Right hindlimb (tissue), 1 donor: ENCODE data around the gene KCNH5.

Experiments
- DNase-seq: peaks from one replicate; pipeline ENCODE4 v3.0.0-alpha.2; 2018

KCNH5 gene

DNA sequence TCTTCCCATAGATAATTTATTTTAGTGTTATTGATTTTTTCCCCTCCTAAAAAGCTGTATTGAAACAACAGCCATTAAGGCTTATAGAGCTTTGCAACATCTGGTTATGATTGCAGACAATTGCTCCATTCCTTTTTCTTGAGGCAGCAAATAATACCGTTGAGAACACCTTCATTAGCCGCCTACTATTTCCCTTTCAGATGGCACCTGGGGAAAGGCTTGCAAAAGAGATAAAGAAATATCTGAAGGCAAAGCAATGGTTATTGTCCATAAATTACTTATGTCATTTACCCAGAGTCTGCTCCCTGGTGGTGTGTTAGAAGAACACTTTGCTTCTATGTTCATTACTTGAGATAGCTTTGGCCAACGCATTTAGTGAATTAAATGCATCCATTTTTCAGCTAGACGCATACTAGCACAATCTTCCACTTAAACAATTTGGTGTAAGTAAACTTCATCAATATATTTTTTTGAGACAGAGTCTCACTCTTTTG, 377.8 kb downstream of the KCNH5 start:
- DNase-seq, result no peak

DNA sequence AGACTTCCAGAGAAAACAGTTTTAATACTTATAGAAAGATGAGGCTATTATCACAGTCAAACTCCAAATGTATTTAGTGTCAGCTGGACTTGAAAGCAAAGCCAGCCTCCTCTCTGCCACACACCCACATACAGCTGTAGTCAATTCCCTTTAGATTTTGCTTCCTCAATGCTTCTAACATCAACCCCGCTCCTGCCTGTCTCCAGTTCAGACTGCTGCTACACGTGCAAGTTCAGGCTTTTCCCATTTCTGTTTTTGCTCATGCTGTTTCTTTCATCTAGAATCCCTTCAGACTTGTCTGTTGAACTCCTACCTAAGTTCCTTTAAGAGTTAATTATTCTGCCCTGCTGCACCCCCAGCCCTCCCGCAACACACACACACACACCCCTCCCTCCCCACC, 380.0 kb downstream of the KCNH5 start:
- peak; percentile 22 for DNase-seq

DNA sequence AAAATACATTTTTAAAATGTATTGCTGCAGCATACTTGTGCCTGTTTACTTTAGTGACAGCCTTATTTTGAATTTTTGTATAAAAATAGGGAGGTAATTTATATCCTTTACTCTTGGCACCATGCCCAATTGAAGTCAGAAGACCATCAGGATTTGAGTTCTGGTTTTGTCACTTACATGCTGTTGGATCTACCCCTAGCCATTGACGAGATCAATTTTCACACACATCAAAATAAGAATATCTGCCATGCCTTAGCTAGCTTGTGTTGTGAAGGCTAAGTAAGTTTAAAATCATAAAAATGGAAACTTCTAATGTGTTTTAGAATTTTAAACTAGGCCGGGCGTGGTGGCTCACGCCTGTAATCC, 381.8 kb downstream of the KCNH5 start:
- DNase-seq, result no peak

DNA sequence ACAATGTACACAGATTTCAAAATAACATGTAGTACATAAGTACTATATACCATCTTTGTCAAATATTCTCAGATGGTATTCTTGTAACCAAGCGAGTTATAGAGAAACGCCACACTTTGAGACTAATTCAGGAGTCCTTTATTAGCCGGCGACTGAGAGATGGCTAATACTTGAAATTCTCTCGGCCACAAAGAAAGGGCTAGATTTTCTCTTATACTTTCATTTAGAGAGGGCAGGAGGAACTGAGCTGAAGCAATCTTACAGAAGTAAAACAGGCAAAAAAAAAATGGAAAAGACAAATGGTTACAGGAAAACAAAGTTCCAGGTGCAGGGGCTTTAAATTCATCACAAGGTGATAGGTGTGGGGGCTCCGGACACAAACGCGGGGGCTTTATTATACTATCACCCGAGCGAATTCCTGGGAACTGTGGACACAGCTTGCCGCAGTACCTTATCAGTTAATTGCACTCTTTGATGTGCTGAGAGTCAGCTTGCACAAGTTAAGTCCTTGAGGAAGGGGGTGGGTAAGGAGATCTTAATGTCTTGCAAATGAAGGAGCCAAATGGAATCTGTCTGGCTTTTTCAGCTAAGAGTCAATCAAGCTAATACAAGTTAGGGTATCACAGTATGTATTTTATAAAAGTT, 382.3 kb downstream of the KCNH5 start:
- DNase-seq, result no peak

DNA sequence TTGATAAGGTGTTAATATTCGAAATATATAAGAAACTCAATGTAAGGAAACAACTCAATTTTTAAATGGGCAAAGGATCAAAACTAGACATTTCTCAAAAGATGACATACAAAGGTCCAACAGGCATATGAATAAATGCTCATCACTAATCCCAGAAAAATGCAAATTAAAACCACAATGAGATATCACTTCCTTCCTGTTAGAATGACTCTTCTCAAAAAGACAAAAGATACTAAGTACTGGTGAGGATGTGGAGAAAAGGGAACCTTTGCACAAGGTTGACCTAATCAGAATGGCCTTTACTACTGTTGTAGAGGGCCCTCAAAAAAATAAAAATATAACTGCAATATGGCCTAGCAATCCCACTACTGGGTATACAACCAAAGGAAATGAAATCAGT, 383.4 kb downstream of the KCNH5 start:
- DNase-seq, result no peak

DNA sequence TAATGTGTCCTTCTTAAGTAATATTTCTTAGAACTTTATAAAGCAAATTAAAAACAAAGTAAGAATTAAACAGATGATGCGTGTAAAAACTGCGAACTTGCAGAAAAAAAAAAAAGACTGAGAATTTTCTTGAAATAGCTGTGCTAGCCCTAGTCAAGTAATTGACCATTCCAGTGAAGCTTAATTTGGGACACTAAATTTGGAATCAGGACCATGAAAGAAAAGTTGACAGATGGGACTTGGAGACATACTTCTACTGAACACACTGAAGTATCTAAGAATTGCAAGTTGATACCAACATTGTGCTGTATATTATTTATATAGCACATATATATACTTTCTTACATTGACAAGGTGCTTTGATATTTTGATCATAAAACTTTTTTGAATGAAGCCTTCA, 386.6 kb downstream of the KCNH5 start:
- DNase-seq, result no peak

DNA sequence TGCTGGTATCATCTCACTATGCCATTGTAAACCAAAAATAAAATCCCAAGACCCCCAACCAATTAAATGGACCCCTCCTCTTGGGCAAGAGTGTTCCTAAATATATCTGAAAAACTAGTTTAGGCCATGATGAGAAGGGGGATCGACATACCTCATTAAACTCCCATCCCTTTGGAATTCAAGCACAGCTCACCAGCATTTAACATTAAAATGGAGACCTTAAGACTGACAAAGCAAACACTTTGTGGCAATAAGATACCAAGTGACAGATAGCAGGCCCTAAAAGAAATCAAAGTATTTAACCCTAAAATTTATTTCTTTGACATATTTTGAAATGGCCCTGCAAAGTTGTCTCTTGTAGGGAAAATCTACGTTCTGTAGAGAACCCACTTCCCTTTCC, 387.9 kb downstream of the KCNH5 start:
- no peak for DNase-seq

DNA sequence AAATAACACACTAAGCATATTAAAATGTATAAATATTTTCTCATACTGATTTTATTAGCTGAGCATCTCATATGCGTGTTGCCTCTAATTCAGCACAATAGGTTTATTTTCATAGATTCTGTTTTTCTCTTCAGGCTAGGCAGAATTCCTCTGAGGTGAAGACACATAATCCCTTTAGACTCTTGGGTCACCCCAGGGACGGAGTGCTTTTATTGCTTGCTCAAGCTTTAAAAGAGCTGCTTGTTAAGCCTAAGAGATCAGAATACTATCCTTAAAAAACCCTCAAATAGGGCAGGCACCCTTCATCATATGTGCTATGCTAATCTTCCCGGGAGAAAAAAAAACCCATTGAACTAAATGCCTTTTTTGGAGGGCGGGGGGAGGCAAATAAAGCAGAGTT, 390.1 kb downstream of the KCNH5 start:
- DNase-seq, result no peak

DNA sequence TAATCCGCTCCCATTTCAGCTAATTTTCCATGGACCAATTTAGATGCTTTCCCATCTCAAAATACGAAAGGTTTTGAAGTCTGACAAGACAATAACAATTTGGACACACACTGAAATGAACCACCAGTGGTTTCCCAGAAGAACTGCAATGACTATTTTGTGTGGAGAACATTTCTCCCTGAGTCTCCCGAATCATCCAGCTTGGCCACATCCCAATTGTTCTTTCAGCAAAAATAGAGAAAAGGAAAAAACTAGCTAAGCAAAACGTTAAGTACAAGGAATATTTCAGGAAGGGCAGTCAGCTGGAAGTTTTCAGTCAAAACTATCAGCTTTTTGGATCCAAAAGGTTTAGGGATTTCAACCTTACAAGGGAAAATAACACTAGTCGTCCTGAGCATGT, 390.6 kb downstream of the KCNH5 start:
- no peak for DNase-seq
